NB4 (cell line): ENCODE measurements around the gene JSRP1.

Source experiments
- POLR2A ChIP-seq: IDR thresholded peaks from 2 replicates; pipeline ENCODE4 v1.6.1; 2011; ENCODE audit warnings: mild to moderate bottlenecking; ENCODE audit not compliant: insufficient read length; ENCODE audit errors: extremely low read depth
- TF ChIP-seq, protein P1 (sequence below): IDR thresholded peaks from one replicate; pipeline ENCODE4 v1.5.1; 2012; ENCODE audit warnings: low read depth, low read length

DNA sequence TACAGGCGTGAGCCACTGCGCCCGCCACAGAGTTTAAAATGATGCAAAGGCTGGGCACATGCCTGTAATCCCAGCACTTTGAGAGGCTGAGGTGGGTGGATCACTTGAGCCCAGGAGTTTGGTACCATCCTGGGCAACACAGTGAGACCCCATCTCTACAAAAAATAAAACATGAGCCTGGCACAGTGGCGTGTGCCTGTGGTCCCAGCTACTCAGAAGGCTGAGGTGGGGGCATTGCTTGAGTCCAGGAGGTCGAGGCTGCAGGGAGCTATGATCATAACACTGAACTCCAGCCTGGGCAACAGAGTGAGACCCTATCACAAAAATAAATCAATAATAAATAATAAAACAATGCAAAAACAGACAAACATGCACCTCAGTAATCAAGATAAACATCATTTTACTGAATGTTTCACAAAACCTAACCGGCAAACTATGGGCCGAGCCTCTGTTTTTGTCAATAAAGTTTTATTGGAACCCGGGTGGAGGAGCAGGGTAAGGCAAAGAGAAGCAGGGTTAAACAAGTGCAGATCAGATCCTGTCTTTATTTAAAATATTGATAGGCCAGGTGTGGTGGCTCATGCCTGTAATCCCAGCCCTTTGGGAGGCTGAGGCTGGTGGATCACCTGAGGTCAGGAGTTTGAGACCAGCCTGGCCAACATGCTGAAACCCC, 27.8 kb upstream of the JSRP1 start:
- TF ChIP-seq, protein P1, sequence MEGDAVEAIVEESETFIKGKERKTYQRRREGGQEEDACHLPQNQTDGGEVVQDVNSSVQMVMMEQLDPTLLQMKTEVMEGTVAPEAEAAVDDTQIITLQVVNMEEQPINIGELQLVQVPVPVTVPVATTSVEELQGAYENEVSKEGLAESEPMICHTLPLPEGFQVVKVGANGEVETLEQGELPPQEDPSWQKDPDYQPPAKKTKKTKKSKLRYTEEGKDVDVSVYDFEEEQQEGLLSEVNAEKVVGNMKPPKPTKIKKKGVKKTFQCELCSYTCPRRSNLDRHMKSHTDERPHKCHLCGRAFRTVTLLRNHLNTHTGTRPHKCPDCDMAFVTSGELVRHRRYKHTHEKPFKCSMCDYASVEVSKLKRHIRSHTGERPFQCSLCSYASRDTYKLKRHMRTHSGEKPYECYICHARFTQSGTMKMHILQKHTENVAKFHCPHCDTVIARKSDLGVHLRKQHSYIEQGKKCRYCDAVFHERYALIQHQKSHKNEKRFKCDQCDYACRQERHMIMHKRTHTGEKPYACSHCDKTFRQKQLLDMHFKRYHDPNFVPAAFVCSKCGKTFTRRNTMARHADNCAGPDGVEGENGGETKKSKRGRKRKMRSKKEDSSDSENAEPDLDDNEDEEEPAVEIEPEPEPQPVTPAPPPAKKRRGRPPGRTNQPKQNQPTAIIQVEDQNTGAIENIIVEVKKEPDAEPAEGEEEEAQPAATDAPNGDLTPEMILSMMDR: no peak
- no peak for TF ChIP-seq POLR2A
